H1 (cell line): ENCODE measurements around the gene TCF25. TPM values are rescaled to one million over a fixed set of nuclear protein-coding genes. Genes with fewer than 3 reads are reported as not detected.

Experiments used
- ASH2L ChIP-seq: fragments of 200-600, 300-600 bp; sonication (generic); IDR thresholded peaks from one replicate; pipeline ENCODE4 v1.7.1; 2017; ENCODE audit warnings: low read length
- KDM1A ChIP-seq: fragments of 200-600, 300-600 bp; sonication (generic); IDR thresholded peaks from 2 replicates; pipeline ENCODE4 v1.7.1; 2016; ENCODE audit warnings: mild to moderate bottlenecking, low read length, borderline replicate concordance
- SIN3A ChIP-seq, 2 experiments: IDR thresholded peaks in 1 of 2; conservative IDR thresholded peaks in 1 of 2; 2 replicates each; pipeline ENCODE4 v1.6.1; 2011 to 2012; ENCODE audit warnings: low read length in 2 of 2, improper control_type of control experiment in 1 of 2, low read depth in 1 of 2, mild to moderate bottlenecking in 1 of 2
- polyA plus RNA-seq, 7 experiments: library from polyadenylated mRNA; depleted of rRNA in 3 of 7; stranded (reverse) in 5 of 7; unstranded in 2 of 7; fragments of >200 nt in 5 of 7; fragments of 200-250 nt in 2 of 7; gene quantifications; 1 replicate in 5 of 7; 2 replicates in 1 of 7; 4 replicates in 1 of 7; pipeline versions ENCODE4 v1.2.1 to v1.2.3, GENCODE V29; 2011 to 2013; ENCODE audit warnings: missing spikeins in 2 of 7, mixed read lengths in 2 of 7
- total RNA-seq: library from RNA; stranded (reverse); fragmentation: NEBNext Ultra II Directional; extraction: Animal tissue kit (Norgen Biotek cat#: 25700); gene quantifications from 2 replicates; pipeline ENCODE4 v1.2.1, GENCODE V29; 2021

The TCF25 gene
- total and polyA plus RNA-seq, 2 of the 8 experiments (the other 6 are each of a cell fraction or from before 2014, with no cell fraction given) = 78.1 to 102 TPM

GRCh38 chr16:89843409-89844350 lies 29.7 kb upstream of the TCF25 start (continued):
- TF ChIP-seq SIN3A (conservative IDR thresholded peaks at IDR 0.05 in 1 of 2, IDR thresholded peaks at IDR 0.05 in 1 of 2; ENCODE audit: low read depth in 1 of 2, low read length in 2 of 2) (no peak), ASH2L (no peak), KDM1A (no peak)
